Naive thymus-derived CD4-positive, alpha-beta T cell (primary cell): ENCODE data around the gene ST6GALNAC1. TPM values are rescaled to one million over a fixed set of nuclear protein-coding genes. Genes with fewer than 3 reads are reported as not detected.
A peak's percentile ranks its signal among the peaks of the same experiment; 100 is the strongest.
"Not testable (repeated sequence)": the region's sequence is repeated elsewhere in the genome, so short reads cannot be mapped to it uniquely, and the experiment has no call there.

Experiments
- ATAC-seq: fragments of 150-1000 bp; cut with Tn5 transposase; 2 replicates; pipeline ENCODE4 v1.10.0; 2021; ENCODE audit warnings: mild to moderate bottlenecking, moderate library complexity
- CTCF ChIA-PET: fragments of 350-600 bp; sonication (Branson Sonifier 250); formaldehyde crosslinking; loops from one replicate; lab custom pipeline; 2021; ENCODE audit warnings: antibody characterized with exemption; lab: Charles Lee
- POLR2A ChIA-PET: fragments of 350-600 bp; sonication (Branson Sonifier 250); formaldehyde crosslinking; loops from one replicate; lab custom pipeline; 2021; ENCODE audit warnings: antibody characterized with exemption, inconsistent platforms; lab: Charles Lee
- DNase-seq, 9 donors: peaks; one replicate each; pipeline versions ENCODE4 v3.0.0 to v3.0.0-alpha.2; 2020 to 2022; ENCODE audit warnings: mixed read lengths in 1 of 9
- H3K27ac ChIP-seq: one replicate; pipeline ENCODE4 v1.7.0; 2013; ENCODE audit warnings: mild to moderate bottlenecking, low read depth, low read length, moderate library complexity
- H3K27me3 ChIP-seq, 2 donors: one replicate each; pipeline ENCODE4 v1.7.0; 2013; ENCODE audit warnings: low read length in 2 of 2, mild to moderate bottlenecking in 2 of 2, moderate library complexity in 2 of 2; ENCODE audit not compliant: control insufficient read depth in 2 of 2, insufficient read depth in 2 of 2
- H3K36me3 ChIP-seq, 3 experiments: 1 replicate in 2 of 3; 2 replicates in 1 of 3; pipeline ENCODE4 v1.7.0; 2013; ENCODE audit warnings: low read length in 3 of 3, mild to moderate bottlenecking in 3 of 3, moderate library complexity in 1 of 3; ENCODE audit not compliant: insufficient read depth in 3 of 3, control insufficient read depth in 2 of 3
- H3K4me1 ChIP-seq, 2 donors: one replicate each; pipeline ENCODE4 v1.7.0; 2013; ENCODE audit warnings: low read length in 2 of 2, mild to moderate bottlenecking in 2 of 2, moderate library complexity in 1 of 2; ENCODE audit not compliant: control insufficient read depth in 2 of 2, insufficient read depth in 2 of 2
- H3K4me3 ChIP-seq: 2 replicates; pipeline ENCODE4 v1.7.0; 2013; ENCODE audit warnings: mild to moderate bottlenecking, low read length
- H3K9me3 ChIP-seq, 3 experiments: 1 replicate in 2 of 3; 2 replicates in 1 of 3; pipeline ENCODE4 v1.7.0; 2013; ENCODE audit warnings: low read length in 3 of 3; ENCODE audit not compliant: control insufficient read depth in 2 of 3
- H3K27ac Mint-ChIP-seq, 9 donors: one replicate each; pipeline ENCODE4 v1.8.0; 2020 to 2022; ENCODE audit warnings: mixed read lengths in 9 of 9, mild to moderate bottlenecking in 8 of 9, moderate library complexity in 5 of 9, inconsistent platforms in 2 of 9
- H3K27me3 Mint-ChIP-seq, 5 donors: one replicate each; pipeline ENCODE4 v1.8.0; 2021 to 2022; ENCODE audit warnings: mixed read lengths in 5 of 5, mild to moderate bottlenecking in 1 of 5
- H3K36me3 Mint-ChIP-seq, 5 donors: one replicate each; pipeline ENCODE4 v1.8.0; 2020 to 2022; ENCODE audit warnings: mixed read lengths in 5 of 5, mild to moderate bottlenecking in 3 of 5, inconsistent platforms in 1 of 5
- H3K4me1 Mint-ChIP-seq, 7 donors: one replicate each; pipeline ENCODE4 v1.8.0; 2020 to 2022; ENCODE audit warnings: mixed read lengths in 7 of 7, mild to moderate bottlenecking in 3 of 7, inconsistent platforms in 1 of 7
- H3K4me3 Mint-ChIP-seq, 10 donors: one replicate each; pipeline ENCODE4 v1.8.0; 2020 to 2022; ENCODE audit warnings: mild to moderate bottlenecking in 10 of 10, mixed read lengths in 10 of 10, moderate library complexity in 6 of 10, inconsistent platforms in 2 of 10
- H3K9me3 Mint-ChIP-seq, 11 donors: one replicate each; pipeline ENCODE4 v1.8.0; 2020 to 2022; ENCODE audit warnings: mixed read lengths in 11 of 11, mild to moderate bottlenecking in 4 of 11, inconsistent platforms in 1 of 11, moderate library complexity in 1 of 11
- intact Hi-C, 2 donors: fragments of 100-400 bp; cut with micrococcal nuclease; formaldehyde crosslinking; loops; one replicate each; pipeline ENCODE4 v1.15.1; 2023
- polyA plus RNA-seq, 2 donors: library from polyadenylated mRNA; unstranded; fragments of 300-500 nt; fragmentation: Illumina TruSeq; gene quantifications; one replicate each; pipeline ENCODE4 v1.2.3, GENCODE V29; 2021
- total RNA-seq, 6 experiments: library from RNA in 5 of 6; stranded (reverse) in 5 of 6; gene quantifications; 1 replicate in 5 of 6; 2 replicates in 1 of 6; pipeline ENCODE4 v1.2.3 and lab custom pipeline; 2021 to 2026

Gene ST6GALNAC1
- total and polyA plus RNA-seq, 7 experiments from 2014 or later: 1.4 to 20.7 (median 2.6) TPM

- H3K27me3 Mint-ChIP-seq: peaks cover 0 to 17% (median 0%) of the 10 kb centered on the region in 5 donors
- DNase-seq: no peak
- H3K9me3 ChIP-seq: no peaks in the 10 kb centered on the region
- no peak overlapping the region for H3K4me3 Mint-ChIP-seq
- no peaks in the 10 kb centered on the region for H3K27me3 ChIP-seq
- no peak overlapping the region for H3K4me3 ChIP-seq
- no peaks in the 10 kb centered on the region for H3K4me1 ChIP-seq
- no peaks in the 10 kb centered on the region for H3K36me3 ChIP-seq
- ChIA-PET POLR2A (no interaction called here), CTCF (interaction anchor here (1.1 to 1.2 kb wide), 2 partner anchors 9 to 92 kb away, joined by 3 to 5 read pairs; no protein-coding TSS in a partner anchor)
- H3K27ac Mint-ChIP-seq: no peak overlapping the region
- intact Hi-C loops: no loop called here
- no peak overlapping the region for H3K27ac ChIP-seq
- ATAC-seq: no peak
- peaks cover 0 to 1% (median 0%) of the 10 kb centered on the region in 11 donors for H3K9me3 Mint-ChIP-seq
- H3K4me1 Mint-ChIP-seq: peaks cover 0 to 4% (median 0%) of the 10 kb centered on the region in 7 donors
- H3K36me3 Mint-ChIP-seq: no peaks in the 10 kb centered on the region
These were observed 28.5 kb downstream of the ST6GALNAC1 start for GRCh38 chr17:76614912-76615617.

DNA sequence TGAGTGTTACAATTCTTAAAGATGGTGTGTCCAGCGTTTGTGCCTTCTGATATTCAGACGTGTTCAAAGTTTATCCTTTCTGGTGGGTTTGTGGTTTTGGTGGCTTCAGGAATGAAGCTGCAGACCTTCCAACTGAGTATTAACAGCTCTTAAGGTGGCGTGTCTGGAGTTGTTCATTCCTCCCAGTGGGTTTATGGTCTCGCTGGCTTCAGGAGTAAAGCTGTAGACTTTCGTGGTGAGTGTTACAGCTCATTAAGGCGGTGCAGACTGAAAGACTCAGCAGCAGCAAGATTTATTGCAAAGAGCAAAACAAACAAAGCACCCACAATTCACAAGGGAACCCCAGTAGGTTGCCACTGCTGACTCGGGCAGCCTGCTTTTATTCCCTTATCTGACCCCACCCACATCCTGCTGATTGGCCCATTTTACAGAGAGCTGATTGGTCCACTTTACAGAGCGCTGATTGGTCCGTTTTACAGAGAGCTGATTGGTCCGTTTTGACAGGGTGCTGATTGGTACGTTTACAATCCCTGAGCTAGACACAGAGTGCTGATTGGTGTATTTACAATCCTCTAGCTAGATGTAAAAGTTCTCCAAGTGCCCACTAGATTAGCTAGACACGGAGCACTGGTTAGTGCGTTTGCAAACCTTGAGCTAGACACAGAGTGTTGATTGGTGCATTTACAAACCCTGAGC is 29.3 kb downstream of the ST6GALNAC1 start:
- H3K4me1 Mint-ChIP-seq, H3K4me3 Mint-ChIP-seq, H3K4me1 ChIP-seq, H3K9me3 Mint-ChIP-seq, ATAC-seq, H3K27me3 ChIP-seq, H3K36me3 Mint-ChIP-seq, H3K9me3 ChIP-seq, H3K27ac ChIP-seq, H3K27ac Mint-ChIP-seq, POLR2A ChIA-PET, intact Hi-C loops, H3K4me3 ChIP-seq, H3K36me3 ChIP-seq: not testable (repeated sequence)
- peaks cover 0 to 17% (median 0%) of the 10 kb centered on the region in 5 donors for H3K27me3 Mint-ChIP-seq
- DNase-seq: peak in 1 of 9 donors; percentile 9
- CTCF ChIA-PET: interaction anchor here (1.1 kb wide), 1 partner anchor 10 kb away, joined by 5 read pairs; no protein-coding TSS in a partner anchor

GRCh38 chr17:76612977-76613851 is 30.3 kb downstream of the ST6GALNAC1 start:
- H3K4me1 ChIP-seq: no peaks in the 10 kb centered on the region
- Mint-ChIP-seq H3K36me3 (no peaks in the 10 kb centered on the region), H3K4me3 (no peak overlapping the region), H3K9me3 (peaks cover 0 to 1% (median 0%) of the 10 kb centered on the region in 11 donors), H3K4me1 (peaks cover 0 to 4% (median 0%) of the 10 kb centered on the region in 7 donors), H3K27me3 (peaks cover 0 to 12% (median 0%) of the 10 kb centered on the region in 5 donors), H3K27ac (peak overlapping the region in 3 of 9 donors; percentile 25 to 48 (median 32))
- ATAC-seq (no peak), DNase-seq (no peak)
- no peaks in the 10 kb centered on the region for H3K9me3 ChIP-seq
- ChIA-PET CTCF (no interaction called here), POLR2A (interaction anchor here (0.7 kb wide), 1 partner anchor 21 kb away, joined by 3 read pairs; no protein-coding TSS in a partner anchor)
- no peak overlapping the region for H3K4me3 ChIP-seq
- intact Hi-C loops: no loop called here
- H3K27ac ChIP-seq: no peak overlapping the region
- H3K27me3 ChIP-seq: no peaks in the 10 kb centered on the region
- H3K36me3 ChIP-seq: no peaks in the 10 kb centered on the region

DNA sequence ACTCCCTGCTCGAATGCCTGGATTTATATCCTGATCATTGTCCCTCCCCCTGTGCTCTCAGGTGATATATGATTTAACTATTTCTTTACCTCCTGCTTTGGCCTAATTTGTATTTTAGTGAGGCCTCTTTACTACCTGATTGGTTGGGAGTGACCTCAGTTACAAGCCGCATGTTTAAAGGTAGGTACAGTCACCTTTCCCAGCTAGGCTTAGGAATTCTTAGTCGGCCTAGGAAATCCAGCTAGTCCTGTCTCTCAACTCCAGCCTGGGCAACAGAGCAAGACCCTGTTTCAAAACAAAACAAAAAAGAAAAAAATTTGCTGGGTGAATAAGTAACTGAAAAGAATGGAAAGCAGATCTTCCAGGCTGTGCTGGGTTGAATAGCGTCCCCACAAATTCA is 31.1 kb downstream of the ST6GALNAC1 start:
- Mint-ChIP-seq H3K27me3 (peaks cover 0 to 7% (median 0%) of the 10 kb centered on the region in 5 donors), H3K27ac (peak overlapping the region in 2 of 9 donors; percentile 32 to 48), H3K4me3 (no peak overlapping the region), H3K9me3 (peaks cover 0 to 1% (median 0%) of the 10 kb centered on the region in 11 donors), H3K36me3 (no peaks in the 10 kb centered on the region), H3K4me1 (peaks cover 0 to 4% (median 0%) of the 10 kb centered on the region in 7 donors)
- intact Hi-C loops: no loop called here
- no peaks in the 10 kb centered on the region for H3K9me3 ChIP-seq
- no peaks in the 10 kb centered on the region for H3K4me1 ChIP-seq
- H3K27me3 ChIP-seq: no peaks in the 10 kb centered on the region
- CTCF ChIA-PET: no interaction called here
- no peak for DNase-seq
- no peaks in the 10 kb centered on the region for H3K36me3 ChIP-seq
- no peak overlapping the region for H3K27ac ChIP-seq
- no peak overlapping the region for H3K4me3 ChIP-seq
- no peak for ATAC-seq
- POLR2A ChIA-PET: interaction anchor here (0.5 to 0.7 kb wide), 2 partner anchors 22 to 91 kb away, joined by 3 to 4 read pairs; no protein-coding TSS in a partner anchor

GRCh38 chr17:76611758-76612157 is 31.8 kb downstream of the ST6GALNAC1 start:
- no peaks in the 10 kb centered on the region for H3K27me3 ChIP-seq
- H3K36me3 ChIP-seq: no peaks in the 10 kb centered on the region
- H3K4me1 Mint-ChIP-seq: peaks cover 0 to 4% (median 0%) of the 10 kb centered on the region in 7 donors
- H3K4me3 ChIP-seq: no peak overlapping the region
- intact Hi-C loops: no loop called here
- POLR2A ChIA-PET: no interaction called here
- DNase-seq (no peak), ATAC-seq (no peak)
- H3K36me3 Mint-ChIP-seq: no peaks in the 10 kb centered on the region
- peaks cover 0 to 4% (median 0%) of the 10 kb centered on the region in 5 donors for H3K27me3 Mint-ChIP-seq
- CTCF ChIA-PET: interaction anchor here (0.6 to 0.8 kb wide), 2 partner anchors 47 to 165 kb away, joined by 3 to 4 read pairs; no protein-coding TSS in a partner anchor
- H3K9me3 ChIP-seq: no peaks in the 10 kb centered on the region
- H3K4me1 ChIP-seq: no peaks in the 10 kb centered on the region
- H3K4me3 Mint-ChIP-seq: no peak overlapping the region
- H3K27ac ChIP-seq: no peak overlapping the region
- peaks cover 0 to 1% (median 0%) of the 10 kb centered on the region in 11 donors for H3K9me3 Mint-ChIP-seq
- no peak overlapping the region for H3K27ac Mint-ChIP-seq

GRCh38 chr17:76611080-76611749 is 32.3 kb downstream of the ST6GALNAC1 start:
- H3K4me1 ChIP-seq, H3K27ac ChIP-seq, H3K4me1 Mint-ChIP-seq, H3K27ac Mint-ChIP-seq, H3K27me3 Mint-ChIP-seq, POLR2A ChIA-PET, H3K9me3 Mint-ChIP-seq, H3K4me3 Mint-ChIP-seq, H3K36me3 Mint-ChIP-seq, H3K4me3 ChIP-seq, ATAC-seq, intact Hi-C loops, H3K27me3 ChIP-seq, H3K9me3 ChIP-seq, H3K36me3 ChIP-seq, DNase-seq: not testable (repeated sequence)
- CTCF ChIA-PET: interaction anchor here (0.8 kb wide), 1 partner anchor 46 kb away, joined by 3 read pairs; no protein-coding TSS in a partner anchor
